ENCODE data around the gene IFNAR1.

- TF ChIP-seq CTCF (IDR thresholded peaks at IDR 0.05; ENCODE audit: low read length) (no peak), EZH2phosphoT487 (IDR thresholded peaks at IDR 0.05; ENCODE audit: low read length) (no peak), EZH2 (optimal IDR thresholded peaks at IDR 0.05; ENCODE audit: low read depth, low read length) (no peak)
Observed at GRCh38 chr21:33375101-33375644, 50.4 kb downstream of the IFNAR1 start.
